ENCODE data around the gene PLCL2.

Gene PLCL2

GRCh38 chr3:16848007-16848406 lies 36.7 kb upstream of the PLCL2 start:
- no peak for TF ChIP-seq ZFX (IDR thresholded peaks at IDR 0.05; ENCODE audit: borderline replicate concordance)
- TF ChIP-seq CTCF (IDR thresholded peaks at IDR 0.05), result no peak
- no peak overlapping the region for H3K27ac ChIP-seq

GRCh38 chr3:16849229-16849628 lies 35.5 kb upstream of the PLCL2 start:
- H3K27ac ChIP-seq, result no peak overlapping the region
- TF ChIP-seq ZFX (IDR thresholded peaks at IDR 0.05; ENCODE audit: borderline replicate concordance), result no peak
- no peak for TF ChIP-seq CTCF (IDR thresholded peaks at IDR 0.05)

- H3K27ac ChIP-seq, result no peak overlapping the region
- no peak for TF ChIP-seq CTCF (IDR thresholded peaks at IDR 0.05)
- TF ChIP-seq ZFX (IDR thresholded peaks at IDR 0.05; ENCODE audit: borderline replicate concordance), result no peak
Observed at GRCh38 chr3:16849795-16850194, 35.0 kb upstream of the PLCL2 start.

- TF ChIP-seq CTCF (IDR thresholded peaks at IDR 0.05) (no peak), ZFX (IDR thresholded peaks at IDR 0.05; ENCODE audit: borderline replicate concordance) (no peak)
- H3K27ac ChIP-seq, result no peak overlapping the region
Observed at GRCh38 chr3:16855497-16855896, 29.3 kb upstream of the PLCL2 start.

GRCh38 chr3:16860234-16860633 lies 24.5 kb upstream of the PLCL2 start:
- TF ChIP-seq ZFX (IDR thresholded peaks at IDR 0.05; ENCODE audit: borderline replicate concordance), result no peak
- no peak for TF ChIP-seq CTCF (IDR thresholded peaks at IDR 0.05)
- H3K27ac ChIP-seq, result no peak overlapping the region

- H3K27ac ChIP-seq, result no peak overlapping the region
- TF ChIP-seq CTCF (IDR thresholded peaks at IDR 0.05), result no peak
- no peak for TF ChIP-seq ZFX (IDR thresholded peaks at IDR 0.05; ENCODE audit: borderline replicate concordance)
Observed at GRCh38 chr3:16861432-16861831, 23.3 kb upstream of the PLCL2 start.

- no peak for TF ChIP-seq CTCF (IDR thresholded peaks at IDR 0.05)
- no peak for TF ChIP-seq ZFX (IDR thresholded peaks at IDR 0.05; ENCODE audit: borderline replicate concordance)
- H3K27ac ChIP-seq, result no peak overlapping the region
Observed at GRCh38 chr3:16864610-16865313, 20.0 kb upstream of the PLCL2 start.
